ENCODE measurements around the gene NR1H2.

The NR1H2 gene

DNA sequence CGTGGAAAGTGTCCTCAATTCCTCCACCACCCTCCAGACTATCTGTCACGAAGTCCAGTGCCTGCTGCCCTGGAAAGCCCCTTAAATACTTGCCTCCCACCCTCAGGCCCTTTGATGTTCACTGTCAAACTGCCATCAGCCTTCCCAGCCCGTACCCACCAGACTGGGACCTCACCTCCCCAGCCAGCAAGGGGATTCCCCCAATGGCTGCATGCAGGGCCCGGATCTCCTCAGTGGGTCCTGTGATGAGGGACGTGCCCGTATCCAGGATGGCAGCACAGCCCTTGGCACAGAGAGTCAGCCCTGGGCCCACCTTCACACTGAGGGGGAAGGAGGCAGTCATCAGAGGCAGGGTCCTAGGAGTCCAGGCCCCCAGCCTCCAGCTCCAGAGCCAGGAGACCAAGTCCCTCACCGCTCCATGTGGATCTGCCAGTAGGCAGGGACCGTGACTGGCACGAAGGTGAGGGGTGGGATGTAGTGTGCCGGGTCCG, 16.9 kb upstream of the NR1H2 start:
- TF ChIP-seq, protein P1, sequence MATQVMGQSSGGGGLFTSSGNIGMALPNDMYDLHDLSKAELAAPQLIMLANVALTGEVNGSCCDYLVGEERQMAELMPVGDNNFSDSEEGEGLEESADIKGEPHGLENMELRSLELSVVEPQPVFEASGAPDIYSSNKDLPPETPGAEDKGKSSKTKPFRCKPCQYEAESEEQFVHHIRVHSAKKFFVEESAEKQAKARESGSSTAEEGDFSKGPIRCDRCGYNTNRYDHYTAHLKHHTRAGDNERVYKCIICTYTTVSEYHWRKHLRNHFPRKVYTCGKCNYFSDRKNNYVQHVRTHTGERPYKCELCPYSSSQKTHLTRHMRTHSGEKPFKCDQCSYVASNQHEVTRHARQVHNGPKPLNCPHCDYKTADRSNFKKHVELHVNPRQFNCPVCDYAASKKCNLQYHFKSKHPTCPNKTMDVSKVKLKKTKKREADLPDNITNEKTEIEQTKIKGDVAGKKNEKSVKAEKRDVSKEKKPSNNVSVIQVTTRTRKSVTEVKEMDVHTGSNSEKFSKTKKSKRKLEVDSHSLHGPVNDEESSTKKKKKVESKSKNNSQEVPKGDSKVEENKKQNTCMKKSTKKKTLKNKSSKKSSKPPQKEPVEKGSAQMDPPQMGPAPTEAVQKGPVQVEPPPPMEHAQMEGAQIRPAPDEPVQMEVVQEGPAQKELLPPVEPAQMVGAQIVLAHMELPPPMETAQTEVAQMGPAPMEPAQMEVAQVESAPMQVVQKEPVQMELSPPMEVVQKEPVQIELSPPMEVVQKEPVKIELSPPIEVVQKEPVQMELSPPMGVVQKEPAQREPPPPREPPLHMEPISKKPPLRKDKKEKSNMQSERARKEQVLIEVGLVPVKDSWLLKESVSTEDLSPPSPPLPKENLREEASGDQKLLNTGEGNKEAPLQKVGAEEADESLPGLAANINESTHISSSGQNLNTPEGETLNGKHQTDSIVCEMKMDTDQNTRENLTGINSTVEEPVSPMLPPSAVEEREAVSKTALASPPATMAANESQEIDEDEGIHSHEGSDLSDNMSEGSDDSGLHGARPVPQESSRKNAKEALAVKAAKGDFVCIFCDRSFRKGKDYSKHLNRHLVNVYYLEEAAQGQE (IDR thresholded peaks at IDR 0.05; ENCODE audit: insufficient read depth in 1 of 2, low read depth in 2 of 2, low read length in 2 of 2): no peak
- TF ChIP-seq POLR2AphosphoS5 (IDR thresholded peaks at IDR 0.05; ENCODE audit: low read depth, low read length) (no peak), TAF1 (IDR thresholded peaks at IDR 0.05; ENCODE audit: borderline replicate concordance, insufficient read depth, low read length) (no peak), FOXP2 (optimal IDR thresholded peaks at IDR 0.05; ENCODE audit: borderline replicate concordance, extremely low read depth, extremely low read length, insufficient read depth) (no peak), SIN3A (IDR thresholded peaks at IDR 0.05; ENCODE audit: borderline replicate concordance, insufficient read depth, low read length) (no peak)

DNA sequence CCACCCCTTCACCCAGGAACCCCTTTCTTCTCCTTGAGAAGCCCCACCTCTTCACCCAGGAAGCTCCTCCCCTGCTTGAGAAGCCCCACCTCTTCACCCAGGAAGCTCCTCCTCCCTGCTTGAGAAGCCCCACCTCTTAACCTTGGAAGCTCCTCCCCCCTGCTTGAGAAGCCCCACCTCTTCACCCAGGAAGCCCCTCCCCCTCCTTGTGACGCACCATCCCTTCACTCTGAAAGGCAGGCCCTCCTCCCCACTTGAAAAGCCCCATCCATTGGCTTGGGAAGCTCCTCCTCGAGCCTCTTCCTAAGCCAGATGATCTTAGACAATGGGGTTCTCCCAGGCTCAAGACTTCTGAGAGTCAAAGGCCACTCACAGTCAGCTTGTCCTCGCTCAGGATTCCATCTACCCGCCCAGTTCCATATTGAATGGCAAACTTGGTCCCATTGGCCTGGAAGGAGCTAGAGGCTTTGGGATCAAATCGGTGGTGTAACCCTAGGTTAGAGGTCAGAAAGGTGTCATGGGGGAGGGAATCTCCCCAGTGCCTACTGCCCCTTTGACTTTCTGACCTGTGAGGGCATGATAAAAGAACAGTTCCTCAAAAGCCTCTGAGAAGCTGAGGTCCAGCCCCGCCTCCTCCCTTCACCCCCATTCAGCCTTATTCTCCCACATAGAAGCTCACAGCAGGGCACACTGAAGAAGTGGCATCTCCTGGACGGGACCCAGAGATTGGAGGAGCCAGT, 14.8 kb upstream of the NR1H2 start:
- TF ChIP-seq TAF1 (IDR thresholded peaks at IDR 0.05; ENCODE audit: borderline replicate concordance, insufficient read depth, low read length) (no peak), FOXP2 (optimal IDR thresholded peaks at IDR 0.05; ENCODE audit: borderline replicate concordance, extremely low read depth, extremely low read length, insufficient read depth) (no peak), SIN3A (IDR thresholded peaks at IDR 0.05; ENCODE audit: borderline replicate concordance, insufficient read depth, low read length) (no peak), POLR2AphosphoS5 (IDR thresholded peaks at IDR 0.05; ENCODE audit: low read depth, low read length) (no peak)
- TF ChIP-seq, protein P1 (IDR thresholded peaks at IDR 0.05; ENCODE audit: insufficient read depth in 1 of 2, low read depth in 2 of 2, low read length in 2 of 2): no peak

DNA sequence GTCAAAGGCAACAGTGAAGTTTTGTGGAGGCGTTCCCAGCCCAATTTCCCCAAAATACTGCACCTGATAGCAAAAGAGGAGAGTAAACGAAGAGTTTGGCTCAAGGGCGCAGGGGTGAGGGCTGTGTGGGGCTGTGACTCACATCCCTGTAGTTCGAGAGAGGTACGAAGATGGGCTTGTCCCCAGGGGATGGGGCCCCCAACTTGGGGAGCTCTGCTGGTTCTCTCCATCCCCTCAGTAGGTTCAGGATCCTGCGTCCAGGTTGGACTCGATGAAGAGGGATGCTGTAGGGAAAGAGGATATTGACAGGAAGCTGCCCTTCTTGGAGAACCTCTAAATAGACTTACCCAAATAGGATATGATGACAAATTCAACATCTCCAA, 14.2 kb upstream of the NR1H2 start:
- TF ChIP-seq FOXP2 (optimal IDR thresholded peaks at IDR 0.05; ENCODE audit: borderline replicate concordance, extremely low read depth, extremely low read length, insufficient read depth): no peak
- TF ChIP-seq, protein P1 (IDR thresholded peaks at IDR 0.05; ENCODE audit: insufficient read depth in 1 of 2, low read depth in 2 of 2, low read length in 2 of 2): no peak
- no peak for TF ChIP-seq SIN3A (IDR thresholded peaks at IDR 0.05; ENCODE audit: borderline replicate concordance, insufficient read depth, low read length)
- no peak for TF ChIP-seq TAF1 (IDR thresholded peaks at IDR 0.05; ENCODE audit: borderline replicate concordance, insufficient read depth, low read length)

DNA sequence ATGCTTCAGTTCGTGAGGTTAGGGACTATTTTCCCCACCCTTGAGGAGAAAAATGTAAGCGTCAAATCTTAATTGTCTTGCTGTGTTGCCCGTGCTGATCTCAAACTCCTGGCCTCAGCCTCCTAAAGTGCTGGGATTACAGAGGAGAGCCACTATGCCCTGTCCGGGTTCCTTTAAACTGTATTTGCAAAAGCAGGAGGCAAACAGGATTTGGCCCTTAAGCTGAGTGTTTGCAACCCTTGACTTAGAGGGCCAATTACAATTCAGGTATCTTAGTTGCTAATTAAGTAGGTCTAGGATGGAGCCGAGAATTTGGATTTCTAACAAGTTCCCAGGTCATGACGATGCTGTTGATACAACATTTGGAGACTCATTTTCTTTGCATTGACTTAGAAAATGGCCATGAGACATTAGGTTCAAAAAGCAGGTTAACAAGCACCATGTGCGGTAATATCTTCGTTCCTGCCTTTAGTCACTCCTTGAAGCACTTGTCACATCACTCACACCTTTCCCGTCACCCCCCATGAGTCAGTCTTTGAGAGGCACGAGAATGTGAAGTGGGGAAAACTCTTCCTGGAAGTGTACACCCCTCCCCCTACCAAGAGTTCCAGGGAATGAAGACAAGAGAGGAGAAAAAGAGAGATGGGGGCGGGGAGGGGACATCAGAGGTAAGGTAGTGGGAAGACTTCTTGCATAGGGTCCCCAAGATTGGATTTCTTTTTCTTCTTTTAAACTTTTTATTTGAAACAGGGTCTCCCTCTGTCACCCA, 13.4 kb upstream of the NR1H2 start:
- TF ChIP-seq POLR2AphosphoS5 (IDR thresholded peaks at IDR 0.05; ENCODE audit: low read depth, low read length) (no peak), TAF1 (IDR thresholded peaks at IDR 0.05; ENCODE audit: borderline replicate concordance, insufficient read depth, low read length) (no peak), FOXP2 (optimal IDR thresholded peaks at IDR 0.05; ENCODE audit: borderline replicate concordance, extremely low read depth, extremely low read length, insufficient read depth) (no peak), SIN3A (IDR thresholded peaks at IDR 0.05; ENCODE audit: borderline replicate concordance, insufficient read depth, low read length) (no peak)
- TF ChIP-seq, protein P1 (IDR thresholded peaks at IDR 0.05; ENCODE audit: insufficient read depth in 1 of 2, low read depth in 2 of 2, low read length in 2 of 2): no peak

All from PFSK-1 (cell line).